Chondrocyte (in vitro differentiated cells): ENCODE data around the gene NAT8. TPM values are rescaled to one million over a fixed set of nuclear protein-coding genes. Genes with fewer than 3 reads are reported as not detected.
"Not testable (repeated sequence)": the region's sequence is repeated elsewhere in the genome, so short reads cannot be mapped to it uniquely, and the experiment has no call there.

Source experiments
- DNase-seq: peaks from one replicate; pipeline ENCODE4 v3.0.0; 2021; ENCODE audit warnings: mixed read lengths, low spot score
- H3K27ac Mint-ChIP-seq: one replicate; pipeline ENCODE4 v1.8.0; 2021; ENCODE audit warnings: mild to moderate bottlenecking, moderate library complexity, mixed read lengths; ENCODE audit not compliant: unreplicated experiment
- H3K27me3 Mint-ChIP-seq: 2 replicates; pipeline ENCODE4 v1.8.0; 2021; ENCODE audit warnings: low read depth, mixed read lengths
- H3K36me3 Mint-ChIP-seq: 2 replicates; pipeline ENCODE4 v1.8.0; 2021; ENCODE audit warnings: low read depth, mixed read lengths
- H3K4me1 Mint-ChIP-seq: 2 replicates; pipeline ENCODE4 v1.8.0; 2021; ENCODE audit warnings: low read depth, mild to moderate bottlenecking, mixed read lengths
- H3K4me3 Mint-ChIP-seq: one replicate; pipeline ENCODE4 v1.8.0; 2021; ENCODE audit warnings: mild to moderate bottlenecking, moderate library complexity, mixed read lengths; ENCODE audit not compliant: unreplicated experiment
- H3K9me3 Mint-ChIP-seq: 2 replicates; pipeline ENCODE4 v1.8.0; 2021; ENCODE audit warnings: low read depth, mixed read lengths
- CTCF ChIP-seq: fragments of 200-600 bp; sonication (generic); IDR thresholded peaks from 2 replicates; pipeline ENCODE4 v1.5.0; 2021; ENCODE audit warnings: antibody characterized with exemption, mild to moderate bottlenecking, moderate library complexity
- long read RNA-seq: library from polyadenylated mRNA; stranded (forward); transcript quantifications from one replicate; pipeline ENCODE4 v2.0.0, GENCODE V29; 2021
- total RNA-seq: library from RNA; stranded (reverse); gene quantifications from 3 replicates; pipeline ENCODE4 v1.2.1, GENCODE V29; 2021

Gene NAT8, protein sequence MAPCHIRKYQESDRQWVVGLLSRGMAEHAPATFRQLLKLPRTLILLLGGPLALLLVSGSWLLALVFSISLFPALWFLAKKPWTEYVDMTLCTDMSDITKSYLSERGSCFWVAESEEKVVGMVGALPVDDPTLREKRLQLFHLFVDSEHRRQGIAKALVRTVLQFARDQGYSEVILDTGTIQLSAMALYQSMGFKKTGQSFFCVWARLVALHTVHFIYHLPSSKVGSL
- total RNA-seq: not detected in 3 replicates
- long read RNA-seq: 0 reads

- H3K27ac Mint-ChIP-seq: no peak within 1 kb of the TSS
- no peaks in the 10 kb centered on the region for H3K4me1 Mint-ChIP-seq
- H3K27me3 Mint-ChIP-seq: peaks cover 21% of the 10 kb centered on the region
Observed at GRCh38 chr2:73642338-73643018, at the start of gene NAT8. Gene NAT8 (minus strand): TSS chr2:73642422. CDS start chr2:73641628, 794 bp downstream.

DNA sequence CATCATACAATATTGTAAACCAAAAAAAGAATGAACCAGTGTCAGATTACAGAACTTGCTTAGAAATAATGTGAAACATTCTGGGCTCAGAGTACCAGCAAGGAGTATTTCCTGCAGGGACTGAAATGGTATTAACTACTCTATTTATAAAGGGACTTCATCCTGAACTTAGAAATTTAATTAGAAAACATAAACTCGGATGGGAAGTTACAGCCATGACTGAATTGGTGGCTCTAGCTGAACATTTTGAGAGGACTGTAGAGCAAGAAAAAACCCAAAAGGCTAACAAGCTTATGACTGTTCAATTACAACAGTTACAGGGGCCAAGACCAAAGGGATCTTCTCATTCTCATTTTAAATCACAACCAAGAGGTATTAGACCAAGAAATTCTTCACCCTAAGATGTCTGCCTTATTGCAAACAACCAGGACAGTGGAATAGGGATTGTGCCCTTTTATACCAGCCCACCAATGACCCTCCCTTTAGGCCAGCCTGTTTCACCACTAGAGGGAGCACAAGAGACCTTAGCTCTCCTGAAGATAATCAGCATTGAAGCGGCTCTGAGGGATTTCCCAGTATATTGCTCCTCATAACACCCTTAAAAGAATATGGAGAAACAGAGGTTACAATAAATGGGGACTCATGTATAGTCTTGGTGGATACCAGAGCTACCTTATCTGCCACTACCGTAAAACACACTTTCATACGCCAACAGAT is 48.3 kb upstream of the NAT8 start:
- H3K27me3 Mint-ChIP-seq, H3K4me1 Mint-ChIP-seq, H3K4me3 Mint-ChIP-seq, H3K27ac Mint-ChIP-seq, DNase-seq, H3K36me3 Mint-ChIP-seq: not testable (repeated sequence)
- peak; percentile 76 for TF ChIP-seq CTCF
- H3K9me3 Mint-ChIP-seq: peaks cover 15% of the 10 kb centered on the region

More at GRCh38 chr2:73642338-73643018, at the start of gene NAT8:
- Mint-ChIP-seq H3K9me3 (peaks cover 7% of the 10 kb centered on the region), H3K4me3 (no peak within 1 kb of the TSS), H3K36me3 (peaks cover 1% of the 10 kb centered on the region)
- no peak for DNase-seq
- TF ChIP-seq CTCF: no peak

DNA sequence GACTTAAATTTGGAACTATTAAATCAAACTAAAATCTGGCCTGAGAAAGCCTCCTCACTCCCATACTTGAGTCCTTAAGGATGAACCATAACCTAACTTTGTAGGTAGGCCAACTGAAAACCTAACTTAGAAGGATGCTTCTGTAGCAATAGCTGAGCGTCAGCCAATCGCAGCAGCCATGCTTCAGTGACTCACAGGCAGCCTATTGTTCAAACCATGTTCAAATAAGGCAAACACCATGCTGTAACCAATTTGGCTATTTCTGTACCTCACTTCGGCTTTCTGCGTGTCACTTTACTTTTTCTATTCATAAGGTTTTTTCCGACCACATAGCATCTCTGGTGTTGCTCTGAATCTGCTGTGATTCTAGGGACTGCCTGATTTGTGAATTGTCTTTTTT is 46.3 kb upstream of the NAT8 start:
- not testable (repeated sequence) for H3K27me3 Mint-ChIP-seq, H3K4me3 Mint-ChIP-seq, DNase-seq, H3K4me1 Mint-ChIP-seq, H3K36me3 Mint-ChIP-seq, H3K27ac Mint-ChIP-seq
- H3K9me3 Mint-ChIP-seq: peaks cover 15% of the 10 kb centered on the region

GRCh38 chr2:73685764-73686438 is 43.7 kb upstream of the NAT8 start:
- no peak for TF ChIP-seq CTCF
- DNase-seq: no peak
- peaks cover 4% of the 10 kb centered on the region for H3K36me3 Mint-ChIP-seq
- H3K27ac Mint-ChIP-seq: no peak overlapping the region
- H3K4me3 Mint-ChIP-seq: no peak overlapping the region
- H3K27me3 Mint-ChIP-seq: peaks cover 5% of the 10 kb centered on the region
- H3K4me1 Mint-ChIP-seq: peaks cover 5% of the 10 kb centered on the region
- H3K9me3 Mint-ChIP-seq: peaks cover 15% of the 10 kb centered on the region

DNA sequence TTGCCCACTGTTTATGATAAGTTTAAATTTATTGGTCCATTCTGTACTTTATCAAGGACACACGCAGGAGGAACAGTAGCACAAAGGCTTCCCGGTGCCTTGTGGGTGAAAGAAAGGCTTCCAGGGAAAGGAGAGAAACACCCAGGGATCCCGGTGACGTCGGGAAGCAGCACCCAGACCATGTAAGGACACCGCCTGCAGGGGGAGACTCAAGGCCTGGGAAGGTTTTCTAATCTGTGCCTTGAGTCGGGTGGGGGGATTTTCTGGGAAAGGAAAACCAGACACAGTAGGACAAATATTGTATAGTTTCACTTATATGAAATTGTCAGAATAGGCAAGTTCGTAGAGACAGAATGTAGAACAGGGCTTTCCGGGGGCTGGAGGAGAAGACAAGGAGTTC is 42.7 kb upstream of the NAT8 start:
- not testable (repeated sequence) for DNase-seq, H3K27ac Mint-ChIP-seq, H3K4me1 Mint-ChIP-seq, H3K27me3 Mint-ChIP-seq, H3K4me3 Mint-ChIP-seq, H3K36me3 Mint-ChIP-seq
- H3K9me3 Mint-ChIP-seq: peaks cover 15% of the 10 kb centered on the region
- TF ChIP-seq CTCF: peak; percentile 42

DNA sequence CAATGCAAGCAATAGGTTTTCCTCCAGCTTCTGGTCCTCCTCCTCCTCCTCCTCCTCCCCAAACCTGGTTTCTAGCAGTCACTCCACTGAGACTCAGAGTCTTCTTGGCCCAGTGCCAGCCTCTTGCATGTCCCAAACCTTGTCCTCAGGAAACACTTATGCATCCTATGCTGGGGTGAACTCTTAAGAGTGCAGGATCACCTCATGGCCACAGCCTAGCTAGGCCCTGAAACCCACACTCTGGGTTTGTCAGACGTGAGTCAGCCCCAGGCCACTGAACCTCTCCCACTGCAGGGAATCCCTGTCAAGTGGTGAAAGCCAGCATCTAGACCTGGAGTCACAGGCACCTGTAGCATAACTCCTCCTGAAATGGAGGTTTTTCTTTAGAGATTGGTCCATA is 42.1 kb upstream of the NAT8 start:
- peaks cover 13% of the 10 kb centered on the region for H3K4me1 Mint-ChIP-seq
- not testable (repeated sequence) for H3K36me3 Mint-ChIP-seq, H3K27me3 Mint-ChIP-seq, DNase-seq, H3K4me3 Mint-ChIP-seq, H3K27ac Mint-ChIP-seq
- peaks cover 11% of the 10 kb centered on the region for H3K9me3 Mint-ChIP-seq
